Fibroblast of pulmonary artery (primary cell): ENCODE data around the gene PRKAR1B.
"Not testable (repeated sequence)": the region's sequence is repeated elsewhere in the genome, so short reads cannot be mapped to it uniquely, and the experiment has no call there.

Experiments used
- DNase-seq: peaks from one replicate; pipeline ENCODE4 v3.0.0-alpha.2; 2010; ENCODE audit warnings: low read depth
- H3K4me3 ChIP-seq: replicated peaks from 2 replicates; pipeline ENCODE4 v1.5.1; 2011; ENCODE audit warnings: low read depth, mild to moderate bottlenecking, control low read depth, low read length, moderate library complexity
- TF ChIP-seq, protein P1 (sequence below): IDR thresholded peaks from 2 replicates; pipeline ENCODE4 v1.5.1; 2011; ENCODE audit warnings: mild to moderate bottlenecking, control low read depth, low read length, inconsistent platforms; ENCODE audit errors: missing control alignments

Gene PRKAR1B

DNA sequence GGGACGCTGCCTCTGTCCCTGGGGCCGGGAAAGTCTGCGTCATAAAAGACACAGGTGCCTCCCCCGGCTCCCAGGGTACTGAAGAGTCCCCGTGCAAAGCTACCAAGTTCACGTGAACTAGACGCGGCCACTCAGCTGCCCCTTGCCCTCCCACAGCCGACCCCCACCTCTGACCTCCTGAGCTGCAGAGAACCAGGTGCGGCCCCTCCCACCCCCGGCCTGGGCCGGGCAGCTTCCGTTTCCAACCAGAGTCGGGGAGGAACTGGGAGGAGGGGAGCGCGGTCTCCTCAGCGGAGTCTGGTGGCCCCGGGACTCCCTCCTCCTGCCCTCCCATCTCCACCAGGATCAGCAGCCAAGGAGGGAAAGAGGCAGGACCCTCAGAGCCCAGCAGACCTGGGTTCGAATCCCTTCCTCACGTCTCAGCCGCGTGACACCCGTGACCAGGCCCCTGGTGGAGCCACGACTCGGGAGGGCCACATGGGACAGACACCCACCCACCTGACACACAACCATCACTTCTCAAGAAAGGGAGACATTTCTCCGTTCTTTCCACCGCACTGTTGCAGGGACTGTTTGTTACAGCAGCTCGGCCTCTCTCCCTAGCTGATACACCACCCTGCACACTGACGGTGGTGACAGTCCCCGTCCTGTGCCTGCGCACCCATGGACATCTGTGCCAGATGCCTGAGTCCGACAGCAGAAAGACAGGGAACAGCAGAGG is 170.1 kb downstream of the PRKAR1B start:
- H3K4me3 ChIP-seq: no peak overlapping the region
- no peak for DNase-seq
- TF ChIP-seq, protein P1, sequence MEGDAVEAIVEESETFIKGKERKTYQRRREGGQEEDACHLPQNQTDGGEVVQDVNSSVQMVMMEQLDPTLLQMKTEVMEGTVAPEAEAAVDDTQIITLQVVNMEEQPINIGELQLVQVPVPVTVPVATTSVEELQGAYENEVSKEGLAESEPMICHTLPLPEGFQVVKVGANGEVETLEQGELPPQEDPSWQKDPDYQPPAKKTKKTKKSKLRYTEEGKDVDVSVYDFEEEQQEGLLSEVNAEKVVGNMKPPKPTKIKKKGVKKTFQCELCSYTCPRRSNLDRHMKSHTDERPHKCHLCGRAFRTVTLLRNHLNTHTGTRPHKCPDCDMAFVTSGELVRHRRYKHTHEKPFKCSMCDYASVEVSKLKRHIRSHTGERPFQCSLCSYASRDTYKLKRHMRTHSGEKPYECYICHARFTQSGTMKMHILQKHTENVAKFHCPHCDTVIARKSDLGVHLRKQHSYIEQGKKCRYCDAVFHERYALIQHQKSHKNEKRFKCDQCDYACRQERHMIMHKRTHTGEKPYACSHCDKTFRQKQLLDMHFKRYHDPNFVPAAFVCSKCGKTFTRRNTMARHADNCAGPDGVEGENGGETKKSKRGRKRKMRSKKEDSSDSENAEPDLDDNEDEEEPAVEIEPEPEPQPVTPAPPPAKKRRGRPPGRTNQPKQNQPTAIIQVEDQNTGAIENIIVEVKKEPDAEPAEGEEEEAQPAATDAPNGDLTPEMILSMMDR: no peak

DNA sequence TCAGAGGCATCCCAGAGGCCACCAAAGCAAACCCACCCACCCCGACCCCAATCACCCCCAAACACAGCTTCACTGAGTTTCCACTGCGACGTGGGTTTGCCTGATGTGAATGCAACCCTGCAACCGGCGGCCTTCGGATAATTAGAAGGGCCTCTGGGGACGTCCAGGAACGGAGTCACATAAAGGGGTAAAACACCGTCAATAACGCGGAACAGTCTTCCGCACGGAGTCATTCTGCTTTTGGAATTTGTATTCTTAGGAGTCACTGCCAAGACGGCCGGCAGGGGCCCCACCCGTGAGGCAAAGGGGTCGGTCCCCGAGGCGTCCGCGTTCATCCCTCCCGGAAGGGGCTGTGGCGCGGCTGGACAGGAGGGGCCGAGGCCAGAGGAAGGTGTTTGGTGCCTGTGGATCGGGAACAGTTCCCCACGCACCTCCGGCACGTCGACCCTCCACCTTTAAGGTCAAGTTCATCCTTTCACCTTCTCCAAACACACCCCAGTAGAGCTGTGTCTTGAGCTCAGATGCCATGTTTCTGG is 170.7 kb downstream of the PRKAR1B start:
- DNase-seq: no peak
- H3K4me3 ChIP-seq: no peak overlapping the region
- TF ChIP-seq, protein P1: no peak

DNA sequence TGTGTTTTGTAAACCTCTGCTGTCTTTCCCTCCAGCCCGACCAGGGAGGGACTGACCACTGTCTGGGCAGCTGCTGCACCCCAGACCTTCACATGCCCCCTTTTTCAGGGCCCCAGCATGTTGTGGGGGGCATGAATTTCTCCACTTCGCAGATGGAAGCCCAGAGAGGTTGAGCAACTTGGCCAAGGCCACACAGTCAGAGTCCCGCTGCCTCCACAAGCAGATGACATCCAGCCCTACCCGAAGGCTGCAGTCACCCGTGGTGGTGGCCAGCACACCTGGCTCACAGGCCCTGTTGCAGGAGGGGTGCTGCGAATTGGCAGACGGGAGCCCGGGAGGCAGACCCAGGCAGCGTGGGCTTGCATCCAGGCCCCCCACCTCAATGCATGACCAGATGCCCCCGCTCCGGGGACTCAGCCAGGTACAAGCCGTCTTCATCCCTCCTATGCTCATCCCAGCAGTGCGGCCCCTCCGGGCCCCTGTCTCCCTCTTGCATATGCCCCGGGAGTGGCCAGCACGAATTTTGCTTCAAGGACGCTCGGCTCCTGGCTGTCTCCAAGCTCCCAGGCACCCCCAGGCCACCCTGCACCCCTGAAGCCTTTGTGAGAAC is 171.4 kb downstream of the PRKAR1B start:
- H3K4me3 ChIP-seq: no peak overlapping the region
- TF ChIP-seq, protein P1: no peak
- DNase-seq: no peak

DNA sequence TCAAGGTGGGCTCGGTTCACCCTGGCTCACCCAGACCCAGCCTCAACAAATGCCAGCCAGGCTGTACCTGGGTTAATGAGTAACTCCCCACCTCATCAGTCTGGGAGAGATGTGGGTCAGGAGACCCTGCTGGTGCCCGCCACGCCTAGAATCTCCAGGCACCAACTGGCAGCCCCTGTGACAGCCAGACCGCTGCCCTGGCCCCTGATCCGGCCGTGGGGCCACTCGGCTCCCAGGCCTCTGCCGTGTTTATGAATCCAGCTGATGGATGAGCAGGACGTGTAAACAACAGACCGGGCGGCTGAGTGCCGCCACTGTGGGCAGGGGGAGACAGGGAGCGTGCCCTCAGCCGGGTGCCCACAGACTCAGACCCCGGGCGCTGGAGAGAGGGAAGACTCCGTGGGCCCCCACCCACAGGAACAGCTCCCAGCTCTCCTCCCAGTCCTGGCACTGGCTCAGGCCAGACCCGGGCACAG is 173.4 kb downstream of the PRKAR1B start:
- TF ChIP-seq, protein P1: no peak
- no peak for DNase-seq
- H3K4me3 ChIP-seq: no peak overlapping the region

DNA sequence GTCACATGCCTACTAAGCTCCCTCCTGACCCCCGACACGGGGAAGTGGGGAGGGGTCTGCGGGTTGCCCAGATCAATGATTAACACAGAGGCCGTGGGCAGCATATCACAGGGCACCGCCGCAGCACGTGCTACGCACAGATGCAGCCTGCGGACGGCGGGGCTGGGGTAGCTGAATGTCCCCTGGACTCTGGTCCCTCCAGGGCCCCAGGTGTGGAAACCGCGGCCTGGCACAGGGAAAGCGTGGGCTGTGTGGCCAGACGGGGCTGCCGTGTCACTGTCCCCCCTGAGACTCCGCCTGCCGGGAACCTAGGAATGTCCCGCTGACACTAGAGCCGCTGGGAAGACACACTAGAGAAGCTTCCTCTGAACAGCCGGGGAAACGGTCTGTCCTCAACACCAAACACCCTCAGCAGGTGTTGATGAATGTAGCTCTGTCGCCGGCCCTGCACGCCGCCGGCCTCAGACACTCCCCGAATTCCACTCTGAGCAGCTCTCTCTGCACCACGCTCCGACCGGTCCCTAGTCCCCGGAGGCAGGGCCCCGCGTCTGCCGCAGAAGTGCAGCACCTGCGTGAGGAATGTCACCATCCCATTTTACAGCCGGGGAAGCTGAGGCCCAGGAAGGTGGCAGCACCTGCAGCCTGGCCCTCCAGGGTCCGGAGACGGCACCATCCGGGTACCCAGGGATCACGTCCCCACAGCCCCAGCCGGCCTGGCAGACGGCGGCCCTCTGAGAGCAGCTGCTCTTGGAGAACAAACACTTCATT is 174.0 kb downstream of the PRKAR1B start:
- no peak overlapping the region for H3K4me3 ChIP-seq
- no peak for DNase-seq
- TF ChIP-seq, protein P1: no peak

DNA sequence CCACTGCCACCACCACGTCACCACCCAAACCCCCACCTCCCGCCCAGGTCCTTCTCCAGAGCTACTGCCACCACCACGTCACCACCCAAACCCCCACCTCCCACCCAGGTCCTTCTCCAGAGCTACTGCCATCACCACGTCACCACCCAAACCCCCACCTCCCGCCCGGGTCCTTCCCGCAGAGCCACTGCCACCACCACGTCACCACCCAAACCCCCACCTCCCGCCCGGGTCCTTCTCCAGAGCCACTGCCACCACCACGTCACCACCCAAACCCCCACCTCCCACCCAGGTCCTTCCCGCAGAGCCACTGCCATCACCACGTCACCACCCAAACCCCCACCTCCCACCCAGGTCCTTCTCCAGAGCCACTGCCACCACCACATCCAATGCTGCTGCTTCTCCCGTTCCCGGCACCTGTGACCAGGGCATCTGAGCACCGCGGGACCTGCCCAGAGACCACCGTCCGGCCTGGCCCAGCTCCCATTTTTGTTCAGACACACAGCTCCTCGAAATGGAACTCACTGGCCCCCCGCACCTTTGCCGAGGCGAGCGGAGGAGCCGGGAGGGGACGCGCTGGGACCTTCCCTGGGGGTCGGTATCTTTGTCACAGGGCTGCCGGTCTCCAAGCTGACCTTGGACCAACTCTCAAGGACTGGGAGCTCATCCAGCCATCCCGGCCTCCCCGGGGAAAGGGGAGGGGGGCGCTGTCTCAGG is 174.8 kb downstream of the PRKAR1B start:
- DNase-seq, H3K4me3 ChIP-seq: not testable (repeated sequence)

DNA sequence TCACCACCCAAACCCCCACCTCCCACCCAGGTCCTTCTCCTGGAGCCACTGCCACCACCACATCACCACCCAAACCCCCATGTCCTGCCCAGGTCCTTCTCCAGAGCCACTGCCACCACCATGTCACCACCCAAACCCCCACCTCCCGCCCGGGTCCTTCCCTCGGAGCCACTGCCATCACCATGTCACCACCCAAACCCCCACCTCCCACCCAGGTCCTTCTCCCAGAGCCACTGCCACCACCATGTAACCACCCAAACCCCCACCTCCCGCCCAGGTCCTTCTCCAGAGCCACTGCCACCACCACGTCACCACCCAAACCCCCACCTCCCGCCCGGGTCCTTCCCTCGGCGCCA is 175.5 kb downstream of the PRKAR1B start:
- DNase-seq, H3K4me3 ChIP-seq: not testable (repeated sequence)
